Calu3 (cell line): ENCODE data around the gene NEURL3. TPM values are rescaled to one million over a fixed set of nuclear protein-coding genes. Genes with fewer than 3 reads are reported as not detected.
"Not testable (repeated sequence)": the region's sequence is repeated elsewhere in the genome, so short reads cannot be mapped to it uniquely, and the experiment has no call there.

Experiments
- Bru-seq: library from RNA; stranded (reverse); fragments of 400-500 nt; gene quantifications from one replicate; lab custom pipeline; 2021; lab: Mats Ljungman, UMichigan
- BruChase-seq, 2 experiments: library from RNA; stranded (reverse); fragments of 400-500 nt; gene quantifications; one replicate each; lab custom pipeline; 2021; lab: Mats Ljungman, UMichigan
- BruUV-seq: library from RNA; stranded (reverse); fragments of 400-500 nt; replicated peaks from 2 replicates; lab custom pipeline; 2021; lab: Mats Ljungman, UMichigan
- CTCF ChIA-PET: fragments of 300-600 bp; sonication (Branson Sonifier 250); formaldehyde crosslinking; loops from one replicate; lab custom pipeline; 2022; ENCODE audit warnings: antibody characterized with exemption; lab: Charles Lee
- DNase-seq: peaks from one replicate; pipeline ENCODE4 v3.0.0; 2022
- H3K27ac Mint-ChIP-seq: one replicate; pipeline ENCODE4 v1.8.0; 2022; ENCODE audit warnings: mixed read lengths; ENCODE audit not compliant: unreplicated experiment
- H3K27me3 Mint-ChIP-seq: one replicate; pipeline ENCODE4 v1.8.0; 2022; ENCODE audit warnings: mixed read lengths; ENCODE audit not compliant: unreplicated experiment
- H3K36me3 Mint-ChIP-seq: one replicate; pipeline ENCODE4 v1.8.0; 2022; ENCODE audit warnings: mild to moderate bottlenecking, moderate library complexity, mixed read lengths; ENCODE audit not compliant: insufficient read depth, unreplicated experiment
- H3K4me1 Mint-ChIP-seq: one replicate; pipeline ENCODE4 v1.8.0; 2022; ENCODE audit warnings: mild to moderate bottlenecking, low read depth, mixed read lengths; ENCODE audit not compliant: unreplicated experiment
- H3K4me3 Mint-ChIP-seq: one replicate; pipeline ENCODE4 v1.8.0; 2022; ENCODE audit warnings: mild to moderate bottlenecking, low read depth, moderate library complexity, mixed read lengths; ENCODE audit not compliant: unreplicated experiment
- H3K9me3 Mint-ChIP-seq: one replicate; pipeline ENCODE4 v1.8.0; 2022; ENCODE audit warnings: low read depth, mixed read lengths; ENCODE audit not compliant: unreplicated experiment
- intact Hi-C: fragments of 100-400 bp; cut with micrococcal nuclease; formaldehyde crosslinking; loops from one replicate; pipeline ENCODE4 v1.10.0; 2022; ENCODE audit not compliant: unreplicated experiment
- long read RNA-seq: library from polyadenylated mRNA; stranded (forward); transcript quantifications from one replicate; pipeline ENCODE4 v2.0.0, GENCODE V29; 2022
- total RNA-seq: library from RNA; stranded (reverse); gene quantifications from 2 replicates; pipeline ENCODE4 v1.2.3, GENCODE V29; 2022
- TF ChIP-seq, protein P1 (sequence below): fragments of 200-600 bp; IDR thresholded peaks from one replicate; pipeline ENCODE4 v1.8.0; 2022; ENCODE audit warnings: antibody characterized with exemption; ENCODE audit not compliant: unreplicated experiment

Gene NEURL3, protein sequence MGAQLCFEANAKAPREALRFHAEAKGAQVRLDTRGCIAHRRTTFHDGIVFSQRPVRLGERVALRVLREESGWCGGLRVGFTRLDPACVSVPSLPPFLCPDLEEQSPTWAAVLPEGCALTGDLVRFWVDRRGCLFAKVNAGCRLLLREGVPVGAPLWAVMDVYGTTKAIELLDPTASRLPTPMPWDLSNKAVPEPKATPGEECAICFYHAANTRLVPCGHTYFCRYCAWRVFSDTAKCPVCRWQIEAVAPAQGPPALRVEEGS
- total RNA-seq = 18.5 and 19.7 TPM in 2 replicates
- Bru-seq, nascent RNA = percentile 63 among the genes with signal in this experiment
- BruChase-seq, experiment 1, labeled RNA remaining after a 6-hour chase = percentile 58 among the genes with signal in this experiment
- BruChase-seq, experiment 2, labeled RNA remaining after a 2-hour chase = percentile 58 among the genes with signal in this experiment
- long read RNA-seq, transcript NEURL3-204 (4 exons, 1,461 nt) = major isoform, 12 of 18 reads
- long read RNA-seq, partial matches to known transcripts = 2 of 18 reads
- long read RNA-seq, other reads (novel, unspliced or antisense) = 2 of 18 reads

- intact Hi-C loops = loop anchor here (5.0 kb wide), 2 partner anchors 163 to 513 kb away; partner anchors contain the start of gene ANKRD36C
- Mint-ChIP-seq H3K4me1 (peaks cover 59% of the 10 kb centered on the region), H3K4me3 (peak within 1 kb of the TSS; percentile 67), H3K27ac (peak within 1 kb of the TSS; percentile 90), H3K36me3 (peaks cover 29% of the 10 kb centered on the region), H3K27me3 (peaks cover 8% of the 10 kb centered on the region), H3K9me3 (no peaks in the 10 kb centered on the region)
- CTCF ChIA-PET = interaction anchor here (0.5 to 8.6 kb wide), 6 partner anchors 12 to 148 kb away, joined by 3 to 101 read pairs (median 6); no protein-coding TSS in a partner anchor
- DNase-seq = peak; percentile 88
- TF ChIP-seq, protein P1, sequence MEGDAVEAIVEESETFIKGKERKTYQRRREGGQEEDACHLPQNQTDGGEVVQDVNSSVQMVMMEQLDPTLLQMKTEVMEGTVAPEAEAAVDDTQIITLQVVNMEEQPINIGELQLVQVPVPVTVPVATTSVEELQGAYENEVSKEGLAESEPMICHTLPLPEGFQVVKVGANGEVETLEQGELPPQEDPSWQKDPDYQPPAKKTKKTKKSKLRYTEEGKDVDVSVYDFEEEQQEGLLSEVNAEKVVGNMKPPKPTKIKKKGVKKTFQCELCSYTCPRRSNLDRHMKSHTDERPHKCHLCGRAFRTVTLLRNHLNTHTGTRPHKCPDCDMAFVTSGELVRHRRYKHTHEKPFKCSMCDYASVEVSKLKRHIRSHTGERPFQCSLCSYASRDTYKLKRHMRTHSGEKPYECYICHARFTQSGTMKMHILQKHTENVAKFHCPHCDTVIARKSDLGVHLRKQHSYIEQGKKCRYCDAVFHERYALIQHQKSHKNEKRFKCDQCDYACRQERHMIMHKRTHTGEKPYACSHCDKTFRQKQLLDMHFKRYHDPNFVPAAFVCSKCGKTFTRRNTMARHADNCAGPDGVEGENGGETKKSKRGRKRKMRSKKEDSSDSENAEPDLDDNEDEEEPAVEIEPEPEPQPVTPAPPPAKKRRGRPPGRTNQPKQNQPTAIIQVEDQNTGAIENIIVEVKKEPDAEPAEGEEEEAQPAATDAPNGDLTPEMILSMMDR = no peak
- BruUV-seq = no TSS peak
These were observed at the start of gene NEURL3 for GRCh38 chr2:96505231-96505889. Gene NEURL3 (minus strand): TSS chr2:96505357. CDS start chr2:96505286, 71 bp downstream.

DNA sequence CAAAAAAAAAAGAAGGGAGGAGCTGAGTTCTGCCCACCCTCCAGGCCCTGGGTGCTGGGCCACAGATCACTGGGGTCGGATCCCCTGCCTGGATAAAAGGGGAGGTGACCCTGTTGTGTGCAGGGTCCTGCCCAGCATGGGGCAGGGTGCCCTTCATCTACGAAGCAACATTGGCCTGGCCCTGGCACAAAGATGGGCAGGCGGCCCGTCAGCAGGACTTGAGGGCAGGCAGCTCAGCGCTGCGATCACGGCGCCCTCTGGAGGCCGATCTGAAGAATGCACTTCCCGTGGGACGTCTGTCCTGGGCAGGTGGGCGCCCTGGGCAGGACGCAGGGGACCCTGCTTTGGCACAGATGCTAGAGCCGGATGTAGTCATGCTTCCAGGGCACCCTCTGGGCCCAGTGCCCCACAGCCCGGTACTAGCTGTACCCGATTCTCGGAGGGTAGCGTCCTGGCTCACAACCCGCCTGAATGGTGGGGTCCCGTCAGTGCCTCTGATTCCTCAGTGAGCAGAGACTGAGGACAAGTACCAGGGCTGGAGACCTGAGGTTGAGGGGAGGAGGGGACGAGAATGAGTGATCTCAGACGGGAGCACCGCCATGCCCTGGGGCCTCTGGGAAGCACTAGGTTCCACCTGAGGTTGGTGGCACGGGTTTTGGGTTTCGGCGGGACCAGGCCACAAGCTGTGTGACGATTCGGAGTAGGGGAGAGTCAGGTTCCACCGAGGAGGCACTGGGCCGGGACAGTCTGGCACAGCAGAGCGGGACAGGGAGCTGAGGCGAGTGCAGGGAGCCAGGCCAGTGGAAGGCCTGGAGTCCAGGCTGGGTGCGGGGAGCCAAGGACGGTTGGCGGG lies 49.4 kb upstream of the NEURL3 start:
- peaks cover 36% of the 10 kb centered on the region for H3K36me3 Mint-ChIP-seq
- CTCF ChIA-PET = interaction anchor here (0.6 to 1.4 kb wide), 6 partner anchors 10 to 214 kb away, joined by 3 to 5 read pairs (median 3); no protein-coding TSS in a partner anchor
- DNase-seq = peak; percentile 49
- peak overlapping the region; percentile 82 for H3K27ac Mint-ChIP-seq
- no TSS peak for BruUV-seq
- H3K4me3 Mint-ChIP-seq = no peak overlapping the region
- H3K4me1 Mint-ChIP-seq = peaks cover 34% of the 10 kb centered on the region
- intact Hi-C loops = loop anchor here (10.0 kb wide), 1 partner anchor 260 kb away; the partner anchor contains the start of gene CNNM3
- H3K9me3 Mint-ChIP-seq = peaks cover 7% of the 10 kb centered on the region
- no peaks in the 10 kb centered on the region for H3K27me3 Mint-ChIP-seq
- TF ChIP-seq, protein P1 = peak; percentile 78

DNA sequence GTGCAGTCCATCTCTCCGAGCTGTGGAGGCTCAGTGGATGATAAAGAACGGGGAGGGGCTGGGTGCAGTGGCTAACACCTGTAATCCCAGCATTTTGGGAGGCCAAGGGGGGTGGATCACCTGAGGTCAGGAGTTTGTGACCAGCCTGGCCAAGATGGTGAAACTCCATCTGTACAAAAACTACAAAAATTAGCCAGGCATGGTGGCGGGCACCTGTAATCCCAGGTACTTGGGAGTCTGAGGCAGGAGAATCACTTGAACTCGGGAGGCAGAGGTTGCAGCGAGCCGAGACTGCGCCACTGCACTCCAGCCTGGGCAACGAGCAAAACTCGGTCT lies 48.8 kb upstream of the NEURL3 start:
- not testable (repeated sequence) for H3K9me3 Mint-ChIP-seq, H3K27ac Mint-ChIP-seq, H3K4me3 Mint-ChIP-seq, DNase-seq, BruUV-seq, H3K27me3 Mint-ChIP-seq
- peaks cover 34% of the 10 kb centered on the region for H3K4me1 Mint-ChIP-seq
- peaks cover 36% of the 10 kb centered on the region for H3K36me3 Mint-ChIP-seq
- intact Hi-C loops = loop anchor here (10.0 kb wide), 1 partner anchor 261 kb away; the partner anchor contains the start of gene CNNM3
- CTCF ChIA-PET = interaction anchor here (0.6 to 1.4 kb wide), 4 partner anchors 10 to 209 kb away, joined by 3 to 5 read pairs (median 3); no protein-coding TSS in a partner anchor

- Mint-ChIP-seq H3K9me3 (peaks cover 6% of the 10 kb centered on the region), H3K4me3 (no peak overlapping the region), H3K27ac (no peak overlapping the region), H3K36me3 (peaks cover 36% of the 10 kb centered on the region), H3K4me1 (peaks cover 31% of the 10 kb centered on the region), H3K27me3 (no peaks in the 10 kb centered on the region)
- intact Hi-C loops = loop anchor here (10.0 kb wide), 1 partner anchor 261 kb away; the partner anchor contains the start of gene CNNM3
- CTCF ChIA-PET = interaction anchor here (1.0 kb wide), 1 partner anchor 209 kb away, joined by 3 read pairs; no protein-coding TSS in a partner anchor
- DNase-seq = no peak
- TF ChIP-seq, protein P1 = no peak
- BruUV-seq = no TSS peak
These were observed 48.2 kb upstream of the NEURL3 start for GRCh38 chr2:96553176-96553956.
